ENCODE results near the gene SERPINA4. TPM values are rescaled to one million over a fixed set of nuclear protein-coding genes. Genes with fewer than 3 reads are reported as not detected.

The SERPINA4 gene
- total RNA-seq, 2 donors from 2014 or later: 0.37 TPM; not detected in 1

- DNase-seq: no peak
- H3K4me1 ChIP-seq: no peaks in the 10 kb centered on the region
- no peak overlapping the region for H3K9ac ChIP-seq (ENCODE audit: low read depth in 2 of 2, low read length in 2 of 2)
- no peak overlapping the region for H3K4me3 ChIP-seq
- no peaks in the 10 kb centered on the region for H3K36me3 ChIP-seq
- H3K27me3 ChIP-seq: no peaks in the 10 kb centered on the region
- no peak overlapping the region for H3K27ac ChIP-seq
- TF ChIP-seq, protein P1, sequence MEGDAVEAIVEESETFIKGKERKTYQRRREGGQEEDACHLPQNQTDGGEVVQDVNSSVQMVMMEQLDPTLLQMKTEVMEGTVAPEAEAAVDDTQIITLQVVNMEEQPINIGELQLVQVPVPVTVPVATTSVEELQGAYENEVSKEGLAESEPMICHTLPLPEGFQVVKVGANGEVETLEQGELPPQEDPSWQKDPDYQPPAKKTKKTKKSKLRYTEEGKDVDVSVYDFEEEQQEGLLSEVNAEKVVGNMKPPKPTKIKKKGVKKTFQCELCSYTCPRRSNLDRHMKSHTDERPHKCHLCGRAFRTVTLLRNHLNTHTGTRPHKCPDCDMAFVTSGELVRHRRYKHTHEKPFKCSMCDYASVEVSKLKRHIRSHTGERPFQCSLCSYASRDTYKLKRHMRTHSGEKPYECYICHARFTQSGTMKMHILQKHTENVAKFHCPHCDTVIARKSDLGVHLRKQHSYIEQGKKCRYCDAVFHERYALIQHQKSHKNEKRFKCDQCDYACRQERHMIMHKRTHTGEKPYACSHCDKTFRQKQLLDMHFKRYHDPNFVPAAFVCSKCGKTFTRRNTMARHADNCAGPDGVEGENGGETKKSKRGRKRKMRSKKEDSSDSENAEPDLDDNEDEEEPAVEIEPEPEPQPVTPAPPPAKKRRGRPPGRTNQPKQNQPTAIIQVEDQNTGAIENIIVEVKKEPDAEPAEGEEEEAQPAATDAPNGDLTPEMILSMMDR (IDR thresholded peaks at IDR 0.05): no peak
- H3K9me3 ChIP-seq: no peaks in the 10 kb centered on the region
- intact Hi-C loops (cut with DNase I): no loop called here
Observed at GRCh38 chr14:94562941-94563883, 2.0 kb downstream of the SERPINA4 start.

- intact Hi-C loops (cut with DNase I): no loop called here
- no peaks in the 10 kb centered on the region for H3K36me3 ChIP-seq
- no peak overlapping the region for H3K27ac ChIP-seq
- TF ChIP-seq, protein P1 (IDR thresholded peaks at IDR 0.05): no peak
- H3K4me1 ChIP-seq: no peaks in the 10 kb centered on the region
- no peak overlapping the region for H3K9ac ChIP-seq (ENCODE audit: low read depth in 2 of 2, low read length in 2 of 2)
- no peaks in the 10 kb centered on the region for H3K9me3 ChIP-seq
- no peak for DNase-seq
- no peak overlapping the region for H3K4me3 ChIP-seq
- H3K27me3 ChIP-seq: no peaks in the 10 kb centered on the region
Observed at GRCh38 chr14:94564381-94564780, 3.1 kb downstream of the SERPINA4 start.

GRCh38 chr14:94568186-94568585 lies 6.9 kb downstream of the SERPINA4 start:
- DNase-seq: no peak
- H3K9me3 ChIP-seq: no peaks in the 10 kb centered on the region
- H3K4me3 ChIP-seq: no peak overlapping the region
- intact Hi-C loops (cut with DNase I): no loop called here
- TF ChIP-seq, protein P1 (IDR thresholded peaks at IDR 0.05): no peak
- H3K4me1 ChIP-seq: no peaks in the 10 kb centered on the region
- H3K27ac ChIP-seq: no peak overlapping the region
- H3K9ac ChIP-seq (ENCODE audit: low read depth in 2 of 2, low read length in 2 of 2): no peak overlapping the region
- H3K27me3 ChIP-seq: no peaks in the 10 kb centered on the region
- no peaks in the 10 kb centered on the region for H3K36me3 ChIP-seq

DNA sequence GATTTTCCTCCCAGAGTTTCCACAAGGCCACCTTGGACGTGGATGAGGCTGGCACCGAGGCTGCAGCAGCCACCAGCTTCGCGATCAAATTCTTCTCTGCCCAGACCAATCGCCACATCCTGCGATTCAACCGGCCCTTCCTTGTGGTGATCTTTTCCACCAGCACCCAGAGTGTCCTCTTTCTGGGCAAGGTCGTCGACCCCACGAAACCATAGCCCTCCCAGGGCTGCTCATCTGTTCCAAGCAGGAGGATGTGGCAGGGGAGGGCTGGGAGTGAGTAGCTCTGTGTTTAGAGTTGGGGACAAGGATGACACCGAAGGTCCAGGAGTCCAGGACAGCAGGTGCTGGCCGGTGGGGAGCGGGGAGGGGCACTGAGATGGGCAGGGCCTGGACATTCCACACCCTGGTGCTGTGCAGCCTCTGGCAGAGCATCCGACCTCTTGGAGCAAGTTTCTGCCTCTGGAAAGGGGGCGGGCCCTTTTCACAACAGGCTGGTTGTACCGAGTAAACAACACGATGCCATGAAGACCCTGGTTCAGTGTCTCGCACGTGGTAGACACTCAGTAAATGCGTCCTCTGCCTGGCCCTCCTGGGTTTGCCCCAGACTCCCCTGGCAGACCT lies 8.2 kb downstream of the SERPINA4 start:
- DNase-seq: no peak
- Histone ChIP-seq H3K27ac (no peak overlapping the region), H3K9me3 (no peaks in the 10 kb centered on the region), H3K9ac (ENCODE audit: low read depth in 2 of 2, low read length in 2 of 2) (no peak overlapping the region), H3K27me3 (no peaks in the 10 kb centered on the region), H3K4me3 (no peak overlapping the region), H3K36me3 (no peaks in the 10 kb centered on the region), H3K4me1 (no peaks in the 10 kb centered on the region)
- TF ChIP-seq, protein P1 (IDR thresholded peaks at IDR 0.05): no peak
- intact Hi-C loops (cut with DNase I): no loop called here

DNA sequence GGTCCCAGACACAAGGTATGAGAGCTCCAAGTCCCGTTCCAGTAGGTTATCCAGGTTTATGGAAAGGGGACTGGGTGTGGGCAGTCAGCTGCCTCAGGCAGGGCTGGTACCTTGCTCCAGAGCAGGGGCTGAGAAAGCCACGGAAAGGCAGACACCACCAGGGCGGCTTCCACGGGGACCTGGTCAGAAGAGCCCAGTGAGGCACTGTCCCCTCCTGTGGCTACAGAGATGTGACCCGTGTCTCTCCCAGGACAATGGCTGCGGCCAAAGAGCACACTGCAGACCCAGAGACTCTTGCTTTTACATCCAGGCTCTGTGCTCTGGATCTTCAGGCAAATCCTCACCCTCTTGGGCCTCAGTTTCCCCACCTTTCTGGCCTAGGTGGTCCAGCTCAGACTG lies 8.8 kb downstream of the SERPINA4 start:
- intact Hi-C loops (cut with DNase I): no loop called here
- no peak for DNase-seq

More for the DNA sequence above, 8.8 kb downstream of the SERPINA4 start:
- TF ChIP-seq, protein P1 (IDR thresholded peaks at IDR 0.05): no peak
- H3K9ac ChIP-seq (ENCODE audit: low read depth in 2 of 2, low read length in 2 of 2): no peak overlapping the region
- no peaks in the 10 kb centered on the region for H3K27me3 ChIP-seq
- H3K9me3 ChIP-seq: no peaks in the 10 kb centered on the region
- no peak overlapping the region for H3K27ac ChIP-seq
- H3K4me3 ChIP-seq: no peak overlapping the region
- no peaks in the 10 kb centered on the region for H3K4me1 ChIP-seq
- H3K36me3 ChIP-seq: no peaks in the 10 kb centered on the region
